NCI-H128 (cell line): Measurements from ENCODE around the gene EME1.
"Not testable (repeated sequence)": the region's sequence is repeated elsewhere in the genome, so short reads cannot be mapped to it uniquely, and the experiment has no call there.

Source experiments
- DNase-seq: peaks from one replicate; lab custom pipeline; 2025; ENCODE audit not compliant: unreplicated experiment; lab: John Stamatoyannopoulos, UW

Gene EME1

GRCh38 chr17:50425682-50426471 lies 52.8 kb downstream of the EME1 start, which contains the start of gene ACSF2:
Gene ACSF2, plus strand, starts transcription at chr17:50426218. Its CDS starts 44 bp downstream, at chr17:50426262.
- no peak for DNase-seq

- DNase-seq, result no peak
These were observed 53.4 kb downstream of the EME1 start for GRCh38 chr17:50426472-50426782.

DNA sequence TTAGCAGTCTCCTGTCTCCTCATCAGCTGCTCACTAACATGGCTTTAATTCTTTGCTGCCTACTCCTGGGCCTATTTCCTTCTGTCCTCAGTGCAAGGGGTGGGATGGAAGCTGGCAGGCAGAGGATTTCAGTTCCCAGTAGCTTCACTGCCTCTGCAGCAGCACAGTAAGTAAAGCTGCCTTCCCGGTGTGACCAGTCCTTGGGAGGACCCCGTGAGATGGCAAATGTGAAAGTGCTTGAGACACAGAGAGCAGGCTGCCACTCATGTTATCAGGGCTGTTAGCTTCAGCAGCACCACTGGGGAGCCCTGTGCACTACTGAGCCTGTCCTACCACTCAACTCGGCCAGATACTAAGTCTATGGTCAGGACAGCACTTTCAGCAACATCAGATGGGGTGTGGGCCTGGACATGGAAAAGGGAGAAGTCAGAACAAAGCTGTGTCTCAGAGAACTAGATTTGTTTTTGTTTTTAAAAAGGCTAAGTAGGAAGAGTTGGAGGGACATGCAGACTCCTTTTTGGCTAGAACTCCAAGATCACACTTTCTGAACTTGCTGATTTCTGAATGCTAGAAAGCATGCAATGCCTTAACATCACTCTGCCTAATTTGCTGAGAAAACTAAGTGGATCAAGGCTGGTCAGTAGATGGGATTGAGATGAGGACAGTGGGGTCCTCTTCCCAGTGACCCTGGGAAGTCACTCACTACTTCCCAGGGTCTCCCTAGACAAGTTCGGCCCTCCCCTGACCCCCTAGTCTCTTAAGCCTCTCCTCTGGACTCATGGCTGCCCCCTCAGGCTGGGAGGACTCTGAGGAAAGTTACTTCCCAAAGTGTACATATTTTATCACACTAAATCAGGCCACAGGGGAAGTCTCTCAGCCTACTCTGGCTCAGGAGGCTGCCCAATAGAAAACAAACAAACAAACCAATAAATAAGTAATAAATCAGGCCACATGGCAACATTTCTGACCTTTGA lies 54.1 kb downstream of the EME1 start:
- no peak for DNase-seq

GRCh38 chr17:50428126-50428525 lies 55.1 kb downstream of the EME1 start:
- DNase-seq, result not testable (repeated sequence)

DNA sequence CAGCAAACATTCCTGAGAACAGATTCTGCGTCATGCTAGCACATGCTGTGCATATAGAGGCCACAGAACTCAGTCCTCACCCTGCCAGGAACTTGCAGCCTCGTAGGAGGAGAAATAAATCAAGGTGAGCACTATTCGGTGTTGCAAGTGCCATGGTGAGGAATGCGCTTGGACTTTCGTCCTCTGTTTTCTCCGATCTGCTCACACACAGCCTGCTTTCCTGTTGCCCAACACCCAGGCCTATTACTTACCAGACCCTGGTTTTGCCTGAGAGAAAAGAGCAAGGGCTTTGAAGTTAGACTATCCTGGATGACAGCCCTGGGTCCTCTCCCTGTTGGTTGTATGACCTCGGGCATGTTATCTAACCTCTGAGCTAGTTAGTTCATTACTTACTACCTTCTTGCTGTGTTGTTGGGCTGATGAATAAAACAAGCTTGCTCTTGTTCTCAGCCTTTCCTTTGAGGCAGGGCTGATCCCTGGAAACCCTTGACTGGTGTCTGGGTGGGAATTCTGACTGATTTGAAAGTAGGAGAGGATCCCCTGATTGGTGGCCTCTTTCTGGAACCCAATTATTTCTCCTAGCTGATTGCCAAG lies 55.9 kb downstream of the EME1 start:
- DNase-seq, result no peak

DNA sequence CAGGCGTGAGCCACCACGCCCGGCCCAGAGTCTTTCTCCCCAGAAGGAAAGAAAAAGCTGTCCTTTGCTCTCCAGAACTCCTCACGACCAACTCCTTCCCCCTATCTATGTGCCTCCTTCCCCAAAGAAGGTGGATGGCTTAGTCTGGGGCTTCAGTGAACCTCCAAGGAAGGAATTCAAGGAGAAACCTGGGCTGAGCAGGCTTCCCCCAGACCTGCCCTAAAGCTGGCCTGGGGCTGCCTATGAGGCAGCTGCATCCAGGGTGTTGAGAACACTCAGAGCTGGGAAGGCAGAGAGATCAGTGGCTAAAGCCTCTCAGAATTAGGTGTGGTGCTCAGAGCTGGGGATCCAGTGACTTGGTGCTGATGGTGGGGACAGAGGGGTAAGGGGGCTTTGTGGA lies 56.8 kb downstream of the EME1 start:
- DNase-seq, result no peak
